GM23338 (cell line): Measurements from ENCODE around the gene SYNE1. TPM values are rescaled to one million over a fixed set of nuclear protein-coding genes. Genes with fewer than 3 reads are reported as not detected.

ENCODE experiments used
- ATAC-seq: fragments of 200-7000 bp; cut with Tn5 transposase; 3 replicates; pipeline ENCODE4 v1.9.1; 2020
- DNase-seq: peaks from one replicate; pipeline ENCODE4 v3.0.0-alpha.2; 2015; ENCODE audit warnings: low spot score
- H2AFZ ChIP-seq: fragments of 200-600 bp; sonication (generic); 2 replicates; pipeline ENCODE4 v1.8.0; 2016; ENCODE audit warnings: antibody characterized with exemption, mild to moderate bottlenecking, moderate library complexity
- H3F3A ChIP-seq: fragments of 200-600 bp; sonication (generic); replicated peaks from 2 replicates; pipeline ENCODE4 v1.8.0; 2017; ENCODE audit warnings: antibody characterized with exemption, mixed run types, low read depth
- H3K27ac ChIP-seq: fragments of 200-600 bp; sonication (generic); 2 replicates; pipeline ENCODE4 v1.6.1; 2016; ENCODE audit warnings: low read depth
- H3K27me3 ChIP-seq: fragments of 200-600 bp; sonication (generic); 2 replicates; pipeline ENCODE4 v1.8.0; 2016; ENCODE audit warnings: mild to moderate bottlenecking, mixed run types, moderate library complexity; ENCODE audit not compliant: insufficient read depth
- H3K36me3 ChIP-seq: fragments of 200-600 bp; sonication (generic); 2 replicates; pipeline ENCODE4 v1.8.0; 2016; ENCODE audit warnings: mild to moderate bottlenecking; ENCODE audit not compliant: insufficient read depth
- H3K4me1 ChIP-seq: fragments of 200-600 bp; sonication (generic); 2 replicates; pipeline ENCODE4 v1.8.0; 2016; ENCODE audit warnings: mild to moderate bottlenecking, moderate library complexity; ENCODE audit not compliant: insufficient read depth
- H3K4me2 ChIP-seq: fragments of 200-600 bp; sonication (generic); 2 replicates; pipeline ENCODE4 v1.7.1; 2017; ENCODE audit warnings: mixed run types
- H3K4me3 ChIP-seq: fragments of 200-600 bp; sonication (generic); 2 replicates; pipeline ENCODE4 v1.6.1; 2016; ENCODE audit warnings: mixed run types
- H3K79me2 ChIP-seq: fragments of 200-600 bp; sonication (generic); replicated peaks from 2 replicates; pipeline ENCODE4 v1.8.0; 2017; ENCODE audit warnings: mild to moderate bottlenecking; ENCODE audit not compliant: insufficient read depth
- H3K9me2 ChIP-seq: fragments of 200-600 bp; sonication (generic); 2 replicates; pipeline ENCODE4 v1.8.0; 2017; ENCODE audit not compliant: insufficient read depth
- H4K20me1 ChIP-seq: fragments of 200-600 bp; sonication (generic); replicated peaks from 2 replicates; pipeline ENCODE4 v1.8.0; 2017; ENCODE audit warnings: mild to moderate bottlenecking; ENCODE audit not compliant: insufficient read depth
- H3K27ac Mint-ChIP-seq: 2 replicates; pipeline ENCODE4 v1.8.0; 2020; ENCODE audit warnings: inconsistent platforms, mild to moderate bottlenecking, moderate library complexity, mixed read lengths
- H3K27me3 Mint-ChIP-seq: 3 replicates; pipeline ENCODE4 v1.8.0; 2022; ENCODE audit warnings: low read depth, mild to moderate bottlenecking, moderate library complexity, mixed read lengths, inconsistent platforms; ENCODE audit not compliant: insufficient read depth, poor library complexity
- H3K36me3 Mint-ChIP-seq: 3 replicates; pipeline ENCODE4 v1.8.0; 2021; ENCODE audit warnings: low read depth, mild to moderate bottlenecking, inconsistent platforms, moderate library complexity, mixed read lengths
- H3K4me1 Mint-ChIP-seq: 3 replicates; pipeline ENCODE4 v1.8.0; 2020; ENCODE audit warnings: mild to moderate bottlenecking, inconsistent platforms, mixed read lengths
- H3K4me3 Mint-ChIP-seq: 3 replicates; pipeline ENCODE4 v1.8.0; 2021; ENCODE audit warnings: moderate library complexity, mild to moderate bottlenecking, inconsistent platforms, mixed read lengths
- H3K9me3 Mint-ChIP-seq: 3 replicates; pipeline ENCODE4 v1.8.0; 2020; ENCODE audit warnings: moderate library complexity, mild to moderate bottlenecking, inconsistent platforms, mixed read lengths
- CREB1 ChIP-seq: fragments of 250-450 bp; sonication (Bioruptor Pico); IDR thresholded peaks from 2 replicates; pipeline ENCODE4 v1.5.0; 2020; ENCODE audit warnings: low read depth, mild to moderate bottlenecking, moderate library complexity
- ETS1 ChIP-seq: IDR thresholded peaks from 2 replicates; pipeline ENCODE4 v1.6.1; 2016; ENCODE audit warnings: antibody characterized with exemption
- EZH2 ChIP-seq: fragments of 200-600 bp; sonication (generic); IDR thresholded peaks from one replicate; pipeline ENCODE4 v1.8.0; 2017; ENCODE audit warnings: antibody characterized with exemption, mild to moderate bottlenecking, low read depth; ENCODE audit not compliant: unreplicated experiment
- EZH2phosphoT487 ChIP-seq: fragments of 200-600 bp; sonication (generic); IDR thresholded peaks from one replicate; pipeline ENCODE4 v1.8.1; 2018; ENCODE audit warnings: antibody characterized with exemption; ENCODE audit not compliant: unreplicated experiment
- JUNB ChIP-seq: IDR thresholded peaks from one replicate; pipeline ENCODE4 v1.6.1; 2016; ENCODE audit warnings: antibody characterized with exemption; ENCODE audit not compliant: unreplicated experiment
- POLR2AphosphoS5 ChIP-seq: IDR thresholded peaks from 2 replicates; pipeline ENCODE4 v1.6.1; 2016; ENCODE audit warnings: antibody characterized with exemption, low read depth
- REST ChIP-seq: IDR thresholded peaks from one replicate; pipeline ENCODE4 v1.6.1; 2018; ENCODE audit warnings: antibody characterized with exemption; ENCODE audit not compliant: unreplicated experiment
- STAT1 ChIP-seq: IDR thresholded peaks from one replicate; pipeline ENCODE4 v1.6.1; 2016; ENCODE audit warnings: antibody characterized with exemption; ENCODE audit not compliant: unreplicated experiment
- ZNF114 ChIP-seq: fragments of 250-450 bp; sonication (Bioruptor Pico); IDR thresholded peaks from 2 replicates; pipeline ENCODE4 v1.5.0; 2020; ENCODE audit warnings: mild to moderate bottlenecking, moderate library complexity
- ZNF331 ChIP-seq: fragments of 250-450 bp; sonication (Bioruptor Pico); IDR thresholded peaks from 2 replicates; pipeline ENCODE4 v1.5.0; 2020; ENCODE audit warnings: low read depth, mild to moderate bottlenecking, moderate library complexity
- ZNF462 ChIP-seq: fragments of 250-450 bp; sonication (Bioruptor Pico); IDR thresholded peaks from 2 replicates; pipeline ENCODE4 v1.5.0; 2020; ENCODE audit warnings: mild to moderate bottlenecking, moderate library complexity
- polyA plus RNA-seq: library from polyadenylated mRNA; unstranded; fragments of >200 nt; fragmentation: Nextera tagmentation; extraction: Ambion mirVana; gene quantifications from 2 replicates; pipeline ENCODE4 v1.2.1, GENCODE V29; 2016
- total RNA-seq: library from RNA; depleted of rRNA; stranded (reverse); fragments of >200 nt; shearing (Covaris generic); gene quantifications from 2 replicates; pipeline ENCODE4 v1.2.3, GENCODE V29; 2014

The SYNE1 gene
- total and polyA plus RNA-seq, 2 experiments from 2014 or later = 3.9 to 13.6 TPM

GRCh38 chr6:152636021-152636608, 1.0 kb downstream of the SYNE1 start (continued):
- TF ChIP-seq ZNF462 (CRISPR knock-in tag) (no peak), CREB1 (CRISPR knock-in tag) (no peak), JUNB (no peak), EZH2phosphoT487 (no peak)

- Mint-ChIP-seq H3K9me3 (no peaks in the 10 kb centered on the region; the same call in 2 of the 3 replicates), H3K4me1 (peaks cover 9% of the 10 kb centered on the region; the same call in 2 of the 3 replicates), H3K4me3 (no peak overlapping the region), H3K27me3 (peaks cover 31% of the 10 kb centered on the region), H3K27ac (no peak overlapping the region), H3K36me3 (no peaks in the 10 kb centered on the region; the same call in 2 of the 3 replicates)
- no peak for DNase-seq
- no peaks in the 10 kb centered on the region for H3K79me2 ChIP-seq
- H3K9me2 ChIP-seq = no peaks in the 10 kb centered on the region
- no peak for ATAC-seq
- no peaks in the 10 kb centered on the region for H4K20me1 ChIP-seq
- H3F3A ChIP-seq = no peaks in the 10 kb centered on the region
- no peak overlapping the region for H3K4me2 ChIP-seq
- no peak overlapping the region for H3K27ac ChIP-seq
- peaks cover 48% of the 10 kb centered on the region for H3K27me3 ChIP-seq
- no peak overlapping the region for H2AFZ ChIP-seq
- H3K4me1 ChIP-seq = peaks cover 4% of the 10 kb centered on the region
- H3K36me3 ChIP-seq = no peaks in the 10 kb centered on the region
- H3K4me3 ChIP-seq = no peak overlapping the region
- no peak for TF ChIP-seq EZH2
- no peak for TF ChIP-seq ZNF114
- no peak for TF ChIP-seq EZH2phosphoT487
- no peak for TF ChIP-seq STAT1
- no peak for TF ChIP-seq REST
- TF ChIP-seq POLR2AphosphoS5 = no peak
- no peak for TF ChIP-seq ZNF331 (CRISPR knock-in tag)
- no peak for TF ChIP-seq ETS1
These were observed 2.4 kb downstream of the SYNE1 start for GRCh38 chr6:152634773-152635172.
